IPS-NIHi11 (cell line): ENCODE measurements around the gene PLA2G5.
"Not testable (repeated sequence)": the region's sequence is repeated elsewhere in the genome, so short reads cannot be mapped to it uniquely, and the experiment has no call there.

ENCODE experiments used
- DNase-seq: peaks from one replicate; pipeline ENCODE4 v3.0.0; 2012; ENCODE audit warnings: mixed read lengths, low spot score

The PLA2G5 gene

GRCh38 chr1:20117236-20117635 is 47.2 kb downstream of the PLA2G5 start:
- no peak for DNase-seq

- DNase-seq: no peak
Observed at GRCh38 chr1:20119347-20119746, 49.4 kb downstream of the PLA2G5 start, which contains the start of gene PLA2G2D. TSS of gene PLA2G2D (minus strand) at chr1:20119536. CDS start at chr1:20119498, 38 bp downstream.

GRCh38 chr1:20120796-20121195 is 50.8 kb downstream of the PLA2G5 start:
- no peak for DNase-seq

- no peak for DNase-seq
Observed at GRCh38 chr1:20123722-20124455, 53.9 kb downstream of the PLA2G5 start.

GRCh38 chr1:20124456-20125057 is 54.6 kb downstream of the PLA2G5 start:
- DNase-seq: no peak

- DNase-seq: no peak
Observed at GRCh38 chr1:20125100-20125499, 55.1 kb downstream of the PLA2G5 start.

- DNase-seq: no peak
Observed at GRCh38 chr1:20126041-20126805, 56.2 kb downstream of the PLA2G5 start.

- no peak for DNase-seq
Observed at GRCh38 chr1:20126806-20127440, 56.9 kb downstream of the PLA2G5 start.

GRCh38 chr1:20130518-20130917 is 60.5 kb downstream of the PLA2G5 start:
- not testable (repeated sequence) for DNase-seq

GRCh38 chr1:20134995-20135394 is 65.0 kb downstream of the PLA2G5 start:
- DNase-seq: no peak

GRCh38 chr1:20136249-20136648 is 66.3 kb downstream of the PLA2G5 start:
- no peak for DNase-seq

- no peak for DNase-seq
Observed at GRCh38 chr1:20137055-20137454, 67.1 kb downstream of the PLA2G5 start.

GRCh38 chr1:20137604-20138003 is 67.6 kb downstream of the PLA2G5 start:
- no peak for DNase-seq

- DNase-seq: no peak
Observed at GRCh38 chr1:20138346-20138745, 68.4 kb downstream of the PLA2G5 start.

GRCh38 chr1:20138961-20139550 is 69.1 kb downstream of the PLA2G5 start, which contains the start of gene PLA2G2F:
TSS of gene PLA2G2F (plus strand) at chr1:20139323. CDS start at chr1:20139428, 105 bp downstream.
- DNase-seq: no peak

GRCh38 chr1:20139776-20140612 is 70.0 kb downstream of the PLA2G5 start:
- no peak for DNase-seq

GRCh38 chr1:20141001-20141400 is 71.0 kb downstream of the PLA2G5 start:
- no peak for DNase-seq

GRCh38 chr1:20141466-20141865 is 71.5 kb downstream of the PLA2G5 start:
- no peak for DNase-seq
